HFFc6 (cell line): ENCODE measurements around the gene ST3GAL3. TPM values are rescaled to one million over a fixed set of nuclear protein-coding genes. Genes with fewer than 3 reads are reported as not detected.

Source experiments
- DNase-seq: peaks from one replicate; pipeline ENCODE4 v3.0.0-alpha.2; 2018
- H3K27ac Mint-ChIP-seq: 2 replicates; pipeline ENCODE4 v1.8.0; 2020; ENCODE audit warnings: mild to moderate bottlenecking, mixed read lengths
- H3K27me3 Mint-ChIP-seq: 2 replicates; pipeline ENCODE4 v1.8.0; 2021; ENCODE audit warnings: mild to moderate bottlenecking, moderate library complexity, mixed read lengths; ENCODE audit not compliant: insufficient read depth
- H3K36me3 Mint-ChIP-seq: 2 replicates; pipeline ENCODE4 v1.8.0; 2021; ENCODE audit warnings: low read depth, mixed read lengths
- H3K4me1 Mint-ChIP-seq: 2 replicates; pipeline ENCODE4 v1.8.0; 2020; ENCODE audit warnings: low read depth, mixed read lengths
- H3K4me3 Mint-ChIP-seq: 2 replicates; pipeline ENCODE4 v1.8.0; 2020; ENCODE audit warnings: mild to moderate bottlenecking, moderate library complexity, mixed read lengths
- H3K9me3 Mint-ChIP-seq: 2 replicates; pipeline ENCODE4 v1.8.0; 2020; ENCODE audit warnings: mild to moderate bottlenecking, mixed read lengths
- total RNA-seq, 6 experiments: library from RNA; stranded (reverse); fragmentation: NEBNext Ultra II Directional; extraction: Animal tissue kit (Norgen Biotek cat#: 25700); gene quantifications; 2 replicates in 1 of 6; 3 replicates in 5 of 6; pipeline ENCODE4 v1.2.3, GENCODE V29; 2021
- TF ChIP-seq, protein P1 (sequence below): fragments of 200-600 bp; sonication (generic); IDR thresholded peaks from 2 replicates; pipeline ENCODE4 v1.5.0; 2021; ENCODE audit warnings: antibody characterized with exemption, mild to moderate bottlenecking

The ST3GAL3 gene
- total RNA-seq, 6 experiments from 2014 or later, result 15.2 to 22.3 (median 18.0) TPM

GRCh38 chr1:43900386-43900785 is 193.1 kb downstream of the ST3GAL3 start:
- Mint-ChIP-seq H3K9me3 (no peaks in the 10 kb centered on the region), H3K4me1 (no peaks in the 10 kb centered on the region), H3K27ac (no peak overlapping the region), H3K36me3 (peaks cover 17% of the 10 kb centered on the region; the same call in 1 of the 2 replicates), H3K27me3 (no peaks in the 10 kb centered on the region; the same call in 1 of the 2 replicates), H3K4me3 (no peak overlapping the region)
- no peak for DNase-seq
- TF ChIP-seq, protein P1, sequence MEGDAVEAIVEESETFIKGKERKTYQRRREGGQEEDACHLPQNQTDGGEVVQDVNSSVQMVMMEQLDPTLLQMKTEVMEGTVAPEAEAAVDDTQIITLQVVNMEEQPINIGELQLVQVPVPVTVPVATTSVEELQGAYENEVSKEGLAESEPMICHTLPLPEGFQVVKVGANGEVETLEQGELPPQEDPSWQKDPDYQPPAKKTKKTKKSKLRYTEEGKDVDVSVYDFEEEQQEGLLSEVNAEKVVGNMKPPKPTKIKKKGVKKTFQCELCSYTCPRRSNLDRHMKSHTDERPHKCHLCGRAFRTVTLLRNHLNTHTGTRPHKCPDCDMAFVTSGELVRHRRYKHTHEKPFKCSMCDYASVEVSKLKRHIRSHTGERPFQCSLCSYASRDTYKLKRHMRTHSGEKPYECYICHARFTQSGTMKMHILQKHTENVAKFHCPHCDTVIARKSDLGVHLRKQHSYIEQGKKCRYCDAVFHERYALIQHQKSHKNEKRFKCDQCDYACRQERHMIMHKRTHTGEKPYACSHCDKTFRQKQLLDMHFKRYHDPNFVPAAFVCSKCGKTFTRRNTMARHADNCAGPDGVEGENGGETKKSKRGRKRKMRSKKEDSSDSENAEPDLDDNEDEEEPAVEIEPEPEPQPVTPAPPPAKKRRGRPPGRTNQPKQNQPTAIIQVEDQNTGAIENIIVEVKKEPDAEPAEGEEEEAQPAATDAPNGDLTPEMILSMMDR, result no peak

GRCh38 chr1:43901196-43901961 is 194.0 kb downstream of the ST3GAL3 start:
- Mint-ChIP-seq H3K36me3 (peaks cover 17% of the 10 kb centered on the region; the same call in 1 of the 2 replicates), H3K9me3 (no peaks in the 10 kb centered on the region), H3K27me3 (no peaks in the 10 kb centered on the region; the same call in 1 of the 2 replicates), H3K27ac (no peak overlapping the region), H3K4me1 (no peaks in the 10 kb centered on the region), H3K4me3 (no peak overlapping the region)
- TF ChIP-seq, protein P1, result no peak
- DNase-seq, result no peak

DNA sequence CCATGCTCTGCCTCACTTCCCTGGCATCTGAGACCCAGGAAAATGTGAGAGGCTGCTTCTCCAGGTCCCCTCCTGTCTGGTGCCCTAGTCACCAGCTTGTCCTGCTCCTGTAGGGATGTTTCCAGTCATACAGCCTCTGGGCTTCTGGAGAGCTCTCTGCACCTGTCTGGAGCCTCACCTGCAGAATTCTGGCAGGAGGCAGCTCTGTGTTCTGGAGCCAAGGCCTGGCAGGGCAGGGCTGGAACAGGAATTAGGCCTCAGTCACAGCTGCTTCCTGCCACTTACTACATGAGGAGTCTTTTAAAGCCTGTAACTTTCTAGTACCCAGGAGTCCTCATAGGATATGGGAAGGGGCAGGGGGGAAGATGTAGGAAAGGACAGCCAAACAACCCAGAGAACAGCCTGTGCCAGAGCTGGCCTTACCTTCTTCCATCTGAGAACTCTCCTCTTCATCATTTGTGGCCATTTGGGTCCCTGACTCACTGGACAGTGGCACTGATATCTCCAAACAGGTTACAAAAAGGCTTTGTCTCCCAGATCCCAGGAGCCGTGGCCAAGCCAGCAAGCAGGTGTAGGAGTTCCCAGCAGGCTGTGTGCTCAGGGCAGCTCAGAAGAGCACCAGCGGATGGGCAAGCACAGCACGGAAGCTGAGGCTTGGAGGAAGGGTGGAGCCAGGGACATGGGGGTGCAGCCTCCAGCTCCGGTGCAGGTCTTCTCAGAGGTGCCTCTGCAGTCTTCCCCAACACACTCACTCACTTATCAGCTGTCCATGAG is 194.9 kb downstream of the ST3GAL3 start:
- Mint-ChIP-seq H3K36me3 (peaks cover 15% of the 10 kb centered on the region; the same call in 1 of the 2 replicates), H3K4me3 (no peak overlapping the region), H3K27ac (no peak overlapping the region), H3K4me1 (no peaks in the 10 kb centered on the region), H3K9me3 (no peaks in the 10 kb centered on the region), H3K27me3 (no peaks in the 10 kb centered on the region; the same call in 1 of the 2 replicates)
- TF ChIP-seq, protein P1, result no peak
- DNase-seq, result no peak

- no peaks in the 10 kb centered on the region; the same call in 1 of the 2 replicates for H3K27me3 Mint-ChIP-seq
- H3K27ac Mint-ChIP-seq, result no peak overlapping the region
- TF ChIP-seq, protein P1, result no peak
- H3K36me3 Mint-ChIP-seq, result peaks cover 5% of the 10 kb centered on the region; the same call in 1 of the 2 replicates
- H3K4me1 Mint-ChIP-seq, result no peaks in the 10 kb centered on the region
- H3K9me3 Mint-ChIP-seq, result no peaks in the 10 kb centered on the region
- no peak overlapping the region for H3K4me3 Mint-ChIP-seq
- no peak for DNase-seq
Observed at GRCh38 chr1:43904660-43905551, 197.6 kb downstream of the ST3GAL3 start.

- no peak overlapping the region for H3K27ac Mint-ChIP-seq
- peaks cover 4% of the 10 kb centered on the region; the same call in 1 of the 2 replicates for H3K27me3 Mint-ChIP-seq
- H3K36me3 Mint-ChIP-seq, result no peaks in the 10 kb centered on the region; the same call in 1 of the 2 replicates
- H3K9me3 Mint-ChIP-seq, result no peaks in the 10 kb centered on the region
- no peak overlapping the region for H3K4me3 Mint-ChIP-seq
- DNase-seq, result no peak
- H3K4me1 Mint-ChIP-seq, result peaks cover 15% of the 10 kb centered on the region
- TF ChIP-seq, protein P1, result no peak
Observed at GRCh38 chr1:43908226-43908625, 200.9 kb downstream of the ST3GAL3 start.
